ENCODE results near the gene P3H2. TPM values are rescaled to one million over a fixed set of nuclear protein-coding genes. Genes with fewer than 3 reads are reported as not detected.
A peak's percentile ranks its signal among the peaks of the same experiment; 100 is the strongest.

P3H2 gene
- total RNA-seq, 1 experiment from 2014 or later: 233 TPM

GRCh38 chr3:190019006-190019405, 101.7 kb downstream of the P3H2 start:
- H3K9me3 ChIP-seq: no peaks in the 10 kb centered on the region
- H3K36me3 ChIP-seq: peaks cover 19% of the 10 kb centered on the region
- H3K4me3 ChIP-seq: no peak overlapping the region
- H3K27me3 ChIP-seq: no peaks in the 10 kb centered on the region
- no peak for DNase-seq

DNA sequence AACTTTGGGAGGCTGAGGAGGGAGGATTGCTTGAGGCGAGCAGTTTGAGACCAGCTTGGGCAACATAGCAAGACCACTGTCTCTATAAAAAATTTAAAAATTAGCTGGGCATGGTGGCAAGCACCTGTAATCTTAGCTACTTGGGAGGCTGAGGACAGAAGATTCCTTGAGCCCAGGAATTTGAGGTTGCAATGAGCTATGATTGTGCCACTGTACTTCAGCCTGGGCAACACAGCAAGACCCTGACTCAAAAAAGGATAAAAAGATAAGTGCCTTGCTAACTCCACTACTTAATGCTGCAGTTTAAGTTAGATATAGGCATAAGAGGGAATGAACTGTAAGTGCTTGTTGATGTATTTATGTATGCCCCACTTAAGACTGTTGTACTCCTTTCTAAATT, 102.2 kb downstream of the P3H2 start:
- H3K27me3 ChIP-seq: no peaks in the 10 kb centered on the region
- DNase-seq: no peak
- peaks cover 16% of the 10 kb centered on the region for H3K36me3 ChIP-seq
- H3K4me3 ChIP-seq: no peak overlapping the region
- no peaks in the 10 kb centered on the region for H3K9me3 ChIP-seq

- H3K27me3 ChIP-seq: no peaks in the 10 kb centered on the region
- DNase-seq: peak; percentile 77
- H3K36me3 ChIP-seq: peaks cover 11% of the 10 kb centered on the region
- H3K9me3 ChIP-seq: no peaks in the 10 kb centered on the region
- H3K4me3 ChIP-seq: no peak overlapping the region
These were observed 103.0 kb downstream of the P3H2 start for GRCh38 chr3:190017521-190018288.

- Histone ChIP-seq H3K9me3 (no peaks in the 10 kb centered on the region), H3K36me3 (peaks cover 8% of the 10 kb centered on the region), H3K4me3 (no peak overlapping the region), H3K27me3 (no peaks in the 10 kb centered on the region)
- no peak for DNase-seq
These were observed 103.7 kb downstream of the P3H2 start for GRCh38 chr3:190016966-190017365.

GRCh38 chr3:190014940-190015339, 105.8 kb downstream of the P3H2 start:
- no peaks in the 10 kb centered on the region for H3K9me3 ChIP-seq
- peaks cover 14% of the 10 kb centered on the region for H3K36me3 ChIP-seq
- H3K4me3 ChIP-seq: no peak overlapping the region
- no peaks in the 10 kb centered on the region for H3K27me3 ChIP-seq
- DNase-seq: no peak

GRCh38 chr3:190013943-190014924, 106.5 kb downstream of the P3H2 start:
- H3K36me3 ChIP-seq: peaks cover 17% of the 10 kb centered on the region
- H3K4me3 ChIP-seq: no peak overlapping the region
- no peak for DNase-seq
- H3K27me3 ChIP-seq: no peaks in the 10 kb centered on the region
- no peaks in the 10 kb centered on the region for H3K9me3 ChIP-seq

- H3K36me3 ChIP-seq: peaks cover 16% of the 10 kb centered on the region
- no peak for DNase-seq
- no peaks in the 10 kb centered on the region for H3K27me3 ChIP-seq
- H3K9me3 ChIP-seq: no peaks in the 10 kb centered on the region
- H3K4me3 ChIP-seq: no peak overlapping the region
These were observed 107.9 kb downstream of the P3H2 start for GRCh38 chr3:190012784-190013183.

GRCh38 chr3:190012314-190012782, 108.3 kb downstream of the P3H2 start:
- Histone ChIP-seq H3K9me3 (no peaks in the 10 kb centered on the region), H3K4me3 (no peak overlapping the region), H3K36me3 (peaks cover 16% of the 10 kb centered on the region), H3K27me3 (no peaks in the 10 kb centered on the region)
- DNase-seq: no peak

DNA sequence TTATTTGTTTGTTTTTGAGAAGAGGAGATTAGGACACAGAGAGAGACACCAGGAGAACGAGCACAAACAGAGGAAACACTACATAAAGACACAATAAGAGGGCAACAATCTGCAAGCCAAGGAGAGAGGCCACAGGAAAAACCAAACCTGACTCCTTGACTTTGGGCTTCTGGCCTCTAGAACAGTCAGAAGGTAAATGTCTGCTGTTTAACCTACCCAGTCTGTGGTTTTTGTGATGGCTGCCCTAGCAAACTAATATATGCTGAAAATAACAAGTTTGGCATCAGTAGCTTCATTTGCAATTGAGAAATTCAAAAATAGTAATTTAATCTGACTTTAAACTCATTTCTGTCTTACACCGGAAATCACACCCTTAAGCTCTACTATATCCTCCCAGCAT, 110.2 kb downstream of the P3H2 start:
- H3K9me3 ChIP-seq: no peaks in the 10 kb centered on the region
- DNase-seq: no peak
- peaks cover 16% of the 10 kb centered on the region for H3K36me3 ChIP-seq
- H3K4me3 ChIP-seq: no peak overlapping the region
- no peaks in the 10 kb centered on the region for H3K27me3 ChIP-seq

GRCh38 chr3:190009614-190010013, 111.1 kb downstream of the P3H2 start:
- DNase-seq: no peak
- H3K36me3 ChIP-seq: peaks cover 16% of the 10 kb centered on the region
- no peaks in the 10 kb centered on the region for H3K27me3 ChIP-seq
- H3K9me3 ChIP-seq: no peaks in the 10 kb centered on the region
- no peak overlapping the region for H3K4me3 ChIP-seq

DNA sequence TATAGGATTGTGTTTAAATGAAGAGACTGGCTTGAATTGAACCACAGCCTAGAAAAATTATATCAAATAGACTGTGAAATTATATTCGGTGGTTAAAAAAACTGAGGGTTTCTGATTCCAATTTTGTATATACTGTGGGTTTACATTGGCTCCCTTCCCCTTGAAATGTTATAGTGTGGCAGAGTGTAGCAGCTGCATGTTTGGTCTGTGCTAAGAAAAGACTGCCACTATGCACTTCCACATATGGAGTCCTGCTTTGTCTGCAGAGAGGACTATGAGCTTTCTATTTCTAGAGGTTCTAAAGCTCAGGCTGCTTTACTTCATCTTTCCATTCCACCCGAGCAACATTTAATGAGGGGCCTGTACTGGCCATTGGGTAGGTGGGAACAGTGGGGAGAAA, 112.3 kb downstream of the P3H2 start:
- no peak for DNase-seq

GRCh38 chr3:190005343-190006113, 115.2 kb downstream of the P3H2 start:
- no peaks in the 10 kb centered on the region for H3K9me3 ChIP-seq
- H3K27me3 ChIP-seq: no peaks in the 10 kb centered on the region
- no peak overlapping the region for H3K4me3 ChIP-seq
- peaks cover 15% of the 10 kb centered on the region for H3K36me3 ChIP-seq
- DNase-seq: no peak

More for the DNA sequence above, 112.3 kb downstream of the P3H2 start:
- peaks cover 16% of the 10 kb centered on the region for H3K36me3 ChIP-seq
- H3K9me3 ChIP-seq: no peaks in the 10 kb centered on the region
- H3K27me3 ChIP-seq: no peaks in the 10 kb centered on the region
- H3K4me3 ChIP-seq: no peak overlapping the region

GRCh38 chr3:190004656-190005055, 116.0 kb downstream of the P3H2 start:
- Histone ChIP-seq H3K36me3 (peaks cover 8% of the 10 kb centered on the region), H3K4me3 (no peak overlapping the region), H3K9me3 (no peaks in the 10 kb centered on the region), H3K27me3 (no peaks in the 10 kb centered on the region)
- DNase-seq: no peak

- Histone ChIP-seq H3K27me3 (no peaks in the 10 kb centered on the region), H3K9me3 (no peaks in the 10 kb centered on the region), H3K4me3 (no peak overlapping the region), H3K36me3 (no peaks in the 10 kb centered on the region; the same call in none of the 2 replicates)
- peak; percentile 93 for DNase-seq
These were observed 117.0 kb downstream of the P3H2 start for GRCh38 chr3:190003681-190004123.

GRCh38 chr3:190003068-190003467, 117.6 kb downstream of the P3H2 start:
- H3K36me3 ChIP-seq: peaks cover 3% of the 10 kb centered on the region
- no peaks in the 10 kb centered on the region for H3K27me3 ChIP-seq
- no peaks in the 10 kb centered on the region for H3K9me3 ChIP-seq
- H3K4me3 ChIP-seq: no peak overlapping the region
- no peak for DNase-seq

- no peak overlapping the region for H3K4me3 ChIP-seq
- no peaks in the 10 kb centered on the region for H3K27me3 ChIP-seq
- H3K9me3 ChIP-seq: no peaks in the 10 kb centered on the region
- DNase-seq: no peak
- peaks cover 9% of the 10 kb centered on the region for H3K36me3 ChIP-seq
These were observed 119.3 kb downstream of the P3H2 start for GRCh38 chr3:190001426-190001825.

GRCh38 chr3:190000861-190001196, 119.9 kb downstream of the P3H2 start:
- Histone ChIP-seq H3K27me3 (no peaks in the 10 kb centered on the region), H3K9me3 (no peaks in the 10 kb centered on the region), H3K4me3 (no peak overlapping the region), H3K36me3 (peaks cover 13% of the 10 kb centered on the region)
- DNase-seq: no peak
